SK-N-SH (cell line): Measurements from ENCODE around the gene P3H4. TPM values are rescaled to one million over a fixed set of nuclear protein-coding genes. Genes with fewer than 3 reads are reported as not detected.
A peak's percentile ranks its signal among the peaks of the same experiment; 100 is the strongest.

Experiments used
- CTCF ChIA-PET: fragments of 300-600, 350-600 bp; formaldehyde crosslinking; extraction: SDS; loops from one replicate; lab custom pipeline; 2021; lab: Yijun Ruan, JAX
- POLR2A ChIA-PET: fragments of 350-600 bp; sonication (Branson Sonifier 250); formaldehyde crosslinking; extraction: SDS; loops from one replicate; lab custom pipeline; 2020; ENCODE audit warnings: antibody characterized with exemption, inconsistent platforms; lab: Yijun Ruan, JAX
- DNase-seq: peaks from one replicate; pipeline ENCODE4 v3.0.0; 2012
- H2AFZ ChIP-seq: fragments of 200-600 bp; sonication (generic); 2 replicates; pipeline ENCODE4 v1.8.1; 2016; ENCODE audit warnings: antibody characterized with exemption, mild to moderate bottlenecking, low read depth
- H3F3A ChIP-seq: fragments of 200-600 bp; sonication (generic); replicated peaks from 2 replicates; pipeline ENCODE3; 2016; ENCODE audit warnings: antibody characterized with exemption, mild to moderate bottlenecking; ENCODE audit not compliant: insufficient read depth
- H3K27ac ChIP-seq, 2 experiments: fragments of 200-500 bp in 1 of 2; fragments of 200-600 bp in 1 of 2; sonication (Bioruptor generic) in 1 of 2; sonication (generic), shearing (Covaris generic) in 1 of 2; 2 replicates each; pipeline versions ENCODE4 v1.5.1 to v1.6.1; 2014 to 2016; ENCODE audit warnings: low read depth in 2 of 2, inconsistent platforms in 1 of 2, low read length in 1 of 2, mild to moderate bottlenecking in 1 of 2, mixed read lengths in 1 of 2
- H3K27me3 ChIP-seq: fragments of 200-600 bp; sonication (generic), shearing (Covaris generic); 2 replicates; pipeline ENCODE4 v1.6.1; 2016; ENCODE audit warnings: mixed run types; ENCODE audit not compliant: insufficient read depth
- H3K36me3 ChIP-seq, 2 experiments: fragments of 200-500 bp in 1 of 2; fragments of 200-600 bp in 1 of 2; sonication (Bioruptor generic) in 1 of 2; sonication (generic) in 1 of 2; replicated peaks in 1 of 2; 2 replicates each; pipeline versions ENCODE3 to v1.5.1; 2014 to 2016; ENCODE audit warnings: low read length in 1 of 2, mild to moderate bottlenecking in 1 of 2; ENCODE audit not compliant: insufficient read depth in 2 of 2, control insufficient read depth in 1 of 2
- H3K4me1 ChIP-seq, 2 experiments: fragments of 200-500 bp in 1 of 2; fragments of 200-600 bp in 1 of 2; sonication (Bioruptor generic) in 1 of 2; sonication (generic), shearing (Covaris generic) in 1 of 2; 2 replicates each; pipeline versions ENCODE4 v1.5.1 to v1.6.1; 2014 to 2016; ENCODE audit warnings: low read depth in 1 of 2, low read length in 1 of 2, mixed run types in 1 of 2; ENCODE audit not compliant: insufficient read depth in 2 of 2, control insufficient read depth in 1 of 2
- H3K4me2 ChIP-seq: fragments of 200-600 bp; sonication (generic), shearing (Covaris generic); 2 replicates; pipeline ENCODE4 v1.6.1; 2017; ENCODE audit warnings: mixed run types
- H3K4me3 ChIP-seq, 2 experiments: fragments of 200-500 bp in 1 of 2; fragments of 200-600 bp in 1 of 2; sonication (Bioruptor generic) in 1 of 2; sonication (generic), shearing (Covaris generic) in 1 of 2; 2 replicates each; pipeline versions ENCODE4 v1.5.1 to v1.8.1; 2014 to 2016; ENCODE audit warnings: low read depth in 2 of 2, inconsistent platforms in 1 of 2, low read length in 1 of 2, mild to moderate bottlenecking in 1 of 2, mixed read lengths in 1 of 2, moderate library complexity in 1 of 2
- H3K79me2 ChIP-seq: fragments of 200-600 bp; sonication (generic); 2 replicates; pipeline ENCODE4 v1.8.1; 2017; ENCODE audit warnings: mild to moderate bottlenecking; ENCODE audit not compliant: insufficient read depth
- H3K9ac ChIP-seq: fragments of 200-600 bp; sonication (generic); 2 replicates; pipeline ENCODE4 v1.6.1; 2017; ENCODE audit warnings: mixed run types
- H3K9me2 ChIP-seq: fragments of 200-600 bp; sonication (generic); 2 replicates; pipeline ENCODE4 v1.6.1; 2017; ENCODE audit warnings: mixed run types
- H3K9me3 ChIP-seq: fragments of 200-600 bp; sonication (generic); 2 replicates; pipeline ENCODE4 v1.6.1; 2017; ENCODE audit warnings: mixed run types, mild to moderate bottlenecking, moderate library complexity
- H4K20me1 ChIP-seq: fragments of 200-600 bp; sonication (generic); 2 replicates; pipeline ENCODE4 v1.6.1; 2017; ENCODE audit warnings: mild to moderate bottlenecking, mixed run types; ENCODE audit not compliant: insufficient read depth
- FOXM1 ChIP-seq: IDR thresholded peaks from 2 replicates; pipeline ENCODE4 v1.4.0; 2012; ENCODE audit warnings: low read depth, mild to moderate bottlenecking
- NRF1 ChIP-seq: IDR thresholded peaks from 2 replicates; pipeline ENCODE4 v1.6.1; 2012; ENCODE audit warnings: low read depth, mild to moderate bottlenecking, low read length
- PBX3 ChIP-seq: IDR thresholded peaks from 2 replicates; pipeline ENCODE4; 2012
- RFX5 ChIP-seq: IDR thresholded peaks from 2 replicates; pipeline ENCODE4 v1.6.1; 2012; ENCODE audit warnings: mild to moderate bottlenecking, improper control_type of control experiment, low read length
- SMC3 ChIP-seq: IDR thresholded peaks from 2 replicates; pipeline ENCODE4 v1.6.1; 2012; ENCODE audit warnings: low read depth, low read length, improper control_type of control experiment
- TCF12 ChIP-seq: IDR thresholded peaks from 2 replicates; pipeline ENCODE4 v1.4.0; 2012
- YY1 ChIP-seq: IDR thresholded peaks from 2 replicates; pipeline ENCODE4 v1.4.0; 2012; ENCODE audit warnings: low read depth, mild to moderate bottlenecking
- ZBTB33 ChIP-seq: IDR thresholded peaks from 2 replicates; pipeline ENCODE4 v1.4.0; 2012; ENCODE audit warnings: low read depth, borderline replicate concordance
- WGBS: methylation state at CpG from one replicate; pipeline ENCODE4 v1.1.6; 2017; ENCODE audit warnings: low lambda C conversion rate; 5-methylcytosine and 5-hydroxymethylcytosine counted together
- polyA plus RNA-seq, 3 experiments: library from polyadenylated mRNA; depleted of rRNA; stranded (reverse); fragments of >200 nt; gene quantifications; 2 replicates each; pipeline ENCODE4 v1.2.3, GENCODE V29; 2012
- TF ChIP-seq, protein P1 (sequence below): IDR thresholded peaks from 2 replicates; pipeline ENCODE4 v1.6.1; 2012; ENCODE audit warnings: mild to moderate bottlenecking, low read depth, low read length, moderate library complexity

The P3H4 gene
- polyA plus RNA-seq, 1 of the 3 experiments (the other 2 are of a cell fraction), result 88.3 TPM

DNA sequence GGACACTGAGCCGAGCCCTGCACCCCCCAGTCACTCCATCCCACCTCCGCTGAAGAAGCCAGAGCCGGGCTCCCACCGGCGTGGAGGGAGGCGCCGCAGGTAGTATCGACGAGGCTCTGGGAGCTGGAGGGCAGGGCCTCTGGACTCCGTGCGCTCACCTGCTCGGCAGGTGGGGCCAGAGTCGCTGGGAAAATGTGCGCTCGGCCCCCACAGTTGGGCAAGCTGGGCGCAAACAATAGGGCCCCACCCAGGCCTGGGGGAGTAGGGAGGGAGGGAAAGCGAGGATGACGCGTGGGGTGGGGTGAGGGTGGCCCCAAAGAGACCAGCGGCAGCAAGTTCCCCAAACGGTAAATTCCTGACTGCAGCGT is 25.9 kb downstream of the P3H4 start:
- Histone ChIP-seq H2AFZ (peak overlapping the region; percentile 69; the same call in 1 of the 2 replicates), H3K9me3 (no peaks in the 10 kb centered on the region), H3F3A (peaks cover 4% of the 10 kb centered on the region), H3K36me3 (no peaks in the 10 kb centered on the region), H3K9ac (peak overlapping the region; percentile 47; the same call in 1 of the 2 replicates), H3K27me3 (no peaks in the 10 kb centered on the region), H3K4me3 (peak overlapping the region; percentile 64 to 66), H3K4me2 (peak overlapping the region; percentile 88), H4K20me1 (no peaks in the 10 kb centered on the region), H3K27ac (peak overlapping the region in 1 of 2 experiments; percentile 11; a peak in 1 of 4 replicates), H3K4me1 (peaks cover 10 to 32% of the 10 kb centered on the region in 2 experiments; a peak in 2 of 4 replicates), H3K79me2 (no peaks in the 10 kb centered on the region), H3K9me2 (no peaks in the 10 kb centered on the region)
- CTCF ChIA-PET, result interaction anchor here (0.6 to 4.4 kb wide), 24 partner anchors 9 to 174 kb away, joined by 3 to 45 read pairs (median 6); partner anchors contain the start of genes FKBP10, GAST and P3H4
- peak; percentile 31 for DNase-seq
- TF ChIP-seq TCF12, result no peak
- TF ChIP-seq PBX3, result no peak
- TF ChIP-seq ZBTB33, result no peak
- TF ChIP-seq FOXM1, result no peak
- TF ChIP-seq, protein P1, sequence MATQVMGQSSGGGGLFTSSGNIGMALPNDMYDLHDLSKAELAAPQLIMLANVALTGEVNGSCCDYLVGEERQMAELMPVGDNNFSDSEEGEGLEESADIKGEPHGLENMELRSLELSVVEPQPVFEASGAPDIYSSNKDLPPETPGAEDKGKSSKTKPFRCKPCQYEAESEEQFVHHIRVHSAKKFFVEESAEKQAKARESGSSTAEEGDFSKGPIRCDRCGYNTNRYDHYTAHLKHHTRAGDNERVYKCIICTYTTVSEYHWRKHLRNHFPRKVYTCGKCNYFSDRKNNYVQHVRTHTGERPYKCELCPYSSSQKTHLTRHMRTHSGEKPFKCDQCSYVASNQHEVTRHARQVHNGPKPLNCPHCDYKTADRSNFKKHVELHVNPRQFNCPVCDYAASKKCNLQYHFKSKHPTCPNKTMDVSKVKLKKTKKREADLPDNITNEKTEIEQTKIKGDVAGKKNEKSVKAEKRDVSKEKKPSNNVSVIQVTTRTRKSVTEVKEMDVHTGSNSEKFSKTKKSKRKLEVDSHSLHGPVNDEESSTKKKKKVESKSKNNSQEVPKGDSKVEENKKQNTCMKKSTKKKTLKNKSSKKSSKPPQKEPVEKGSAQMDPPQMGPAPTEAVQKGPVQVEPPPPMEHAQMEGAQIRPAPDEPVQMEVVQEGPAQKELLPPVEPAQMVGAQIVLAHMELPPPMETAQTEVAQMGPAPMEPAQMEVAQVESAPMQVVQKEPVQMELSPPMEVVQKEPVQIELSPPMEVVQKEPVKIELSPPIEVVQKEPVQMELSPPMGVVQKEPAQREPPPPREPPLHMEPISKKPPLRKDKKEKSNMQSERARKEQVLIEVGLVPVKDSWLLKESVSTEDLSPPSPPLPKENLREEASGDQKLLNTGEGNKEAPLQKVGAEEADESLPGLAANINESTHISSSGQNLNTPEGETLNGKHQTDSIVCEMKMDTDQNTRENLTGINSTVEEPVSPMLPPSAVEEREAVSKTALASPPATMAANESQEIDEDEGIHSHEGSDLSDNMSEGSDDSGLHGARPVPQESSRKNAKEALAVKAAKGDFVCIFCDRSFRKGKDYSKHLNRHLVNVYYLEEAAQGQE, result no peak
- no peak for TF ChIP-seq SMC3
- TF ChIP-seq YY1, result no peak
- TF ChIP-seq RFX5, result no peak
- TF ChIP-seq NRF1, result no peak
- POLR2A ChIA-PET, result interaction anchor here (1.1 to 1.9 kb wide), 3 partner anchors 12 to 51 kb away, joined by 3 to 10 read pairs (median 5); partner anchors contain the start of gene HAP1
- WGBS, result 7% methylated on average over 4 of the region's 22 CpGs
